Heart left ventricle (tissue), 13 donors: ENCODE results near the gene BCL2L13.

ENCODE experiments used
- POLR2A ChIP-seq, 2 donors: fragments of 450-650 bp; IDR thresholded peaks; one replicate each; pipeline ENCODE4 v1.6.1; 2017; ENCODE audit warnings: antibody characterized with exemption in 2 of 2, mild to moderate bottlenecking in 2 of 2, moderate library complexity in 2 of 2
- TF ChIP-seq, protein P1 (sequence below), 12 donors: fragments of 200-600 bp; sonication (generic) in 4 of 12; IDR thresholded peaks; one replicate each; pipeline versions ENCODE4 v1.5.0 to v1.8.0; 2018 to 2022; ENCODE audit warnings: antibody characterized with exemption in 12 of 12, mild to moderate bottlenecking in 5 of 12
- donor health status: ischemic (EF 13 %, LVEDD 7.1; RV severe dilation, severe dysfunction).
- donor health status: DM: no; HTN: yes; CAD: no.
- donor health status: DM: no; HTN: no; CAD: no.
- donor health status: ischemic (EF 25% LVEDD 6.9; RV normal size, moderate dysfunction).
- donor health status: ischemic (EF 25% LVEDD 5.7; RV mildly dilated, moderate dysfunction).
- donor health status: ischemic (EF 35%, LVEDD 5.7; RV mildly dilated, moderate dysfunction).
- donor health status: nonischemic (EF 11% LVEDD 7.7; RV severe dilation, severe dysfunction).
- donor health status: DM: yes; HTN: yes; CAD: no.
- donor health status: PGD.
- donor health status: ischemic (EF 29% LVEDD 5.4; RV normal size, mild dysfunction).
- donor health status: nonischemic (EF 23%, LVEDD 6.1; RV moderate dilation, normal function).

DNA sequence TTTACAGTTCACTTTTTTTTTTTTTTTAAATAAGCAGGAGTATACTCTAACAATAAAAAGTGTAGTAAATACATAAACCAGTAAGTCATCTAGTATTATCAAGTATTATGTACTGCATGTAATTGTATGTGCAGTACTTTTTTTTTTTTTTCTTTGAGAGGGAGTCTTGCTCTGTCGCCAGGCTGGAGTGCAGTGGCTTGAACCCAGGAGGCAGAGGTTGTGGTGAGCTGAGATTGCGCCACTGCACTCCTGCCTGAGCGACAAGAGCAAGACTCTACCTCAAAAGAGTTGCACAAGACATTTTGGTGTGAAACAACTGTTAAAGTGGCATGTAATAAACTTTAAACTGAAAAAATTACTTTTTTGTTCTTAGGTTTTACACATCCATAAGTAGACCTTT is 16.7 kb downstream of the BCL2L13 start:
- TF ChIP-seq, protein P1, sequence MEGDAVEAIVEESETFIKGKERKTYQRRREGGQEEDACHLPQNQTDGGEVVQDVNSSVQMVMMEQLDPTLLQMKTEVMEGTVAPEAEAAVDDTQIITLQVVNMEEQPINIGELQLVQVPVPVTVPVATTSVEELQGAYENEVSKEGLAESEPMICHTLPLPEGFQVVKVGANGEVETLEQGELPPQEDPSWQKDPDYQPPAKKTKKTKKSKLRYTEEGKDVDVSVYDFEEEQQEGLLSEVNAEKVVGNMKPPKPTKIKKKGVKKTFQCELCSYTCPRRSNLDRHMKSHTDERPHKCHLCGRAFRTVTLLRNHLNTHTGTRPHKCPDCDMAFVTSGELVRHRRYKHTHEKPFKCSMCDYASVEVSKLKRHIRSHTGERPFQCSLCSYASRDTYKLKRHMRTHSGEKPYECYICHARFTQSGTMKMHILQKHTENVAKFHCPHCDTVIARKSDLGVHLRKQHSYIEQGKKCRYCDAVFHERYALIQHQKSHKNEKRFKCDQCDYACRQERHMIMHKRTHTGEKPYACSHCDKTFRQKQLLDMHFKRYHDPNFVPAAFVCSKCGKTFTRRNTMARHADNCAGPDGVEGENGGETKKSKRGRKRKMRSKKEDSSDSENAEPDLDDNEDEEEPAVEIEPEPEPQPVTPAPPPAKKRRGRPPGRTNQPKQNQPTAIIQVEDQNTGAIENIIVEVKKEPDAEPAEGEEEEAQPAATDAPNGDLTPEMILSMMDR (IDR thresholded peaks at IDR 0.05), result no peak
- TF ChIP-seq POLR2A (IDR thresholded peaks at IDR 0.05), result no peak
